HTR-8/SVneo (cell line): ENCODE results near the gene GALNT9.
"Not testable (repeated sequence)": the region's sequence is repeated elsewhere in the genome, so short reads cannot be mapped to it uniquely, and the experiment has no call there.

Experiments
- DNase-seq: peaks from one replicate; pipeline ENCODE4 v3.0.0; 2011; ENCODE audit warnings: low spot score, mixed read lengths; ENCODE audit not compliant: insufficient read length
- FAIRE-seq: peaks from 2 replicates; lab custom pipeline; 2011; peaks lifted over from hg19 to GRCh38; lab: Jason Lieb, UNC

GALNT9 gene

DNA sequence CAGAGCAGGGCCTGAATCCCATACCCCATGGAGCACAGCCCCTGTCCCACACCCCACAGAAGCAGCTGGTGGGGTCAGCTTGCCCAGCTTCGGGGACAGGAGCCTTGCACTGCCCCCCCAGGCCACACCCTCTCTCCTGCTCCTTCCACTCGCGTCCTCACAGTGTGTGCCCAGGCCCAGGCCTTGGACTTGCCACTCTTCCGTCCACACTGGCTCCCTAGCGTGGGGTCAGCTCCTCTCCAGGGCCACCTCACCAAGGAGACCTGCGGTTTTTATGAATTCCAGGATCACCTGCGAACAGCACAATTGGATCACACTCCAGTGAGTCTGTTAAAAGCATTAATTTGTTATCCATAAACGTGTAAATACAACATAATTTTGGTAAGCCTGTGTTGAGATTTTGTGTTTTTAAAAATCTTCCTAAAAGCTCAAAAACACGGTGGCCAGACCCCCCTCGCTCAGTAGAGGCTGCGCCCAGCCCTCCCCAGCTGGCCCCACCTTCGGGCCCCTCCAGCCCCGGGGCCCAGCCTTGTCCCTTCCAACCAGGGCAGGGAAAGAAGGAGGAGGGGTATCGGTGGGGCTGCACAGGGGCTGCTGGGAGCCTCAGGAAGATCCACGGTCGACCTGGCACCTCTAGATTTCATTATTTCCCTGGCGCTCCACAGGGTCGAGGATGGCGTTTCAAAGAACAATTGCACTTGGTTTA, 12.0 kb downstream of the GALNT9 start:
- no peak for FAIRE-seq

DNA sequence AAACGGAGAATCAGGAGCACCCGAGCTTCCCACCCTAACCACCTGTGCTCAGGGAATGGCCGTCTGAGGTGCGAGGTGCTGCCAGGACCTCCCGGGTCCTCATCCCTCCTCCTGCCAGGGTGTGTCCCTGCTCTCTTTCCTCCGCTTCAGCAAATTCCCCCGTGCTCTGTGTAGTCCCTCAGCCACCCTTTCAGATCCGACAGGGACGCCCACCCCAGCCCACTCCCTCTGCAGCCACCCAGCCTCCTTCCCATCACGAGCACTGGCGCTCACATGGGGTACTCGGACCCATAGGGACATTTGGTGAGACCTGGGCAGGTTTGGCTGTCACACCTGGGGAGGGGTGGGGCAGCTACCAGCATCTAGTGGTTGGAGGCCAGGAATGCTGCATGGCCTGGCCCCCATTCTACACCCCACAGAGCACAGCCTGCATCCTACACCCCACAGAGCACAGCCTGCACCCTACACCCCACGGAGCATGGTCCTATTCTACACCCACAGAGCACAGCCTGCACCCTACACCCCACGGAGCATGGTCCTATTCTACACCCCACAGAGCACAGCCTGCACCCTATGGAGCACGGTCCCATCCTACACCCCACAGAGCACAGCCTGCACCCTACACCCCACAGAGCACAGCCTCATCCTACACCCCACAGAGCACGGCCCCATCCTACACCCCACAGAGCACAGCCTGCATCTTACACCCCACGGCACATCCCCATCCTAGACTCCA, 12.7 kb downstream of the GALNT9 start:
- peak; percentile 77 for FAIRE-seq

More for the DNA sequence above, 12.0 kb downstream of the GALNT9 start:
- DNase-seq = no peak

DNA sequence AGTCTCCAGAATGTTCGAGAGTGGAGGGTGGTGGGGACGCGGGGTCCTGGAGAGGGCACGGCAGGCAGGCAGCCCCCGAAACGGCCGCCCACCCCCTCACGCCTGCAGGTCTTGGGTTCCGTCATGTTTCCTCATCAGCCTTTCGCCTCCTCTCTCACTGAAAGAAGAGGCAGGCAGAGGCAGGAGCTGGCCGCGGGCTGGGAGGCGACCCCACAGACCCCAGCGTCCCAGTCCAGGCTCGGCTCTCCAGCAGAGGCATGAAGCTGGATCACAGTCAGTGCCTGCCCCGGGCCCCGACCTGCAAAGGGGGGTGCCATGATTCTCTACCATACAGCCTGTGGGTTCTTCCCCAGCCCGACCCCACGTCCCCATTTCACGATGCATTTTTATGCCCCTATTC, 13.4 kb downstream of the GALNT9 start:
- DNase-seq = no peak
- FAIRE-seq = no peak

More for the DNA sequence above, 12.7 kb downstream of the GALNT9 start:
- DNase-seq = no peak

DNA sequence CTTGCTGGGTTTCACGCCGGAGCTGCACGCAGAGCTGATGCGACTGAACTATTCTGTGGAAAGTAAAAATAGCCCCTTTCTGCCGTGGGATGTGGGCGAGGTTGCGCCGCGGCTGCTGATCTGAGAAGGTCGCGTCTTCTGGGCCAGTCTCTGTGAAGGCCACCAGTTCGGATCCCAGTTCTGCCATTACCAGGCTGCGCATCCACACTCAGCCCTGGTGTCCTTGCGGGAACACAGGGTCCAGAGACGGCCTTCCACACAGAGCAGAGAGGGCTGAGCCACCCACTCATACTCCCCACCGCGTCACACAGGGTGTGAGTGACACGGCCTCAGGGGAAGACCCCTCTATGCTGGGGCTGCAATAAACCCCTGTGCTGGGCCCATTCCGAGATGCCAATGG, 13.9 kb downstream of the GALNT9 start:
- FAIRE-seq = no peak
- DNase-seq = no peak

DNA sequence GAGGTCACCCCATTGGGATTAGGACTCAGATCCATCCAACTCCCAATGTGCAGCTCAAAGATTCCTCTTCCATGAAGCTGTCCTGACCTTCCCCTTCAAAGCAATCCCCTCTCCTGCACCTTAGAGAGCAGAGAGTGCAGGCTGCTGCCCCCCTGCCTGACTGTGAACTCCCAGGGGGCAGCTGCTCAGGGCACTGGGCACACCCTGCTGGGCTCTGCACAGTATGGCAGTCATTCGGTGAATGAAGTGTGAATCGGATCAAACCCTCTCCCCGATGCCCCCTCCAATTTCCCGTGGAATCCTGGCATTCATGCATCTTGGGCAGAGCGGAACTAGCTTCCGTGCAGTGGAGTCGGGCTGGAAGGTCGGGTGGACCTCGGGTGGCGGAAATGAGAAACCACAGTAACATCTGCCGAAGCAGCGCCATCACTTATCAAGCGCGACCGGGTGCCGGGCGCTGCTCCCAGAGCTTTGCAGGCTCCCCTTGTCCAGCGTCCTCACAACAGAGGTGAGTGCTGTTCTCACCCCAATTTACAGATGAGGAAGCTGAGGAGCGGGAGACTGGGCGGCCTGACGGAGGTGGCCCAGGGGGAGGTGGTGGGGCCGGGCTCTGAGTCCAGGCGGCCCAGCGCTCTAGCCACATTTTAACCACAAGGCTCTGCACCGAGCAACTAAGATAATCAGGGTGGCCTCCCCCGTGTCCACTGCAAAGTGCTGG, 14.7 kb downstream of the GALNT9 start:
- DNase-seq = no peak
- no peak for FAIRE-seq

DNA sequence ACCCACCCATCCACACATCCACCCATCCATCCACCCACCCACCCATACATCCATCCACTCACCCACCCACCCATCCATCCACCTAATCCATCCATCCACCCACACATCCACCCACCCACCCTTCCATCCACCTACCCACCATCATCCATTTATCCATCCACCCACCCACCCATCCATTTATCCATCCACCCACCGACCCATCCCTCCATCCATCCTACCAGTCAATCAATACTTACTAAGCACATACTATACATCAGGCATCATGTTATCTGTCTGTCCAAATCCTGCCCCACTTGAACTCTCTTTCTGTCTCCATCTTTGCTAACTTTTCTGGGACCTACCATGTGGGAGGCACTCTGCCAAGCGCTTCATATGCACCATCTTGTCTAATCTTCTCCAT, 15.4 kb downstream of the GALNT9 start:
- DNase-seq = no peak
- no peak for FAIRE-seq

DNA sequence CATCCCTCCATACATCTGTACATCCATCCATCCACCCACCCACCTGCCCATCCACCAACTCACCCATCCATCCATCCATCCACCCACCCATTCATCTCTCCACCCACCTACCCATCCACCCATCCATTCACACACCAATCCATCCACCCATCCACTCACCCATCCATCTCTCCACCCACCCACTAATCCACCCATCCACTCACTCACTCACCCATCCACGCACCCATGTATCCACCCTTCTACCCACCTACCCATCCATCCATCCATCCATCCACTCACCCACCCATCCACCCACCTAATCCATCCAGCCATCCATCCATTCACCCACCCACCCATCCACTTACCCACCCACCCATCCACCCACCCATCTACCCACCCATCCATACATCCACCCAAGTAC, 16.2 kb downstream of the GALNT9 start:
- no peak for FAIRE-seq

DNA sequence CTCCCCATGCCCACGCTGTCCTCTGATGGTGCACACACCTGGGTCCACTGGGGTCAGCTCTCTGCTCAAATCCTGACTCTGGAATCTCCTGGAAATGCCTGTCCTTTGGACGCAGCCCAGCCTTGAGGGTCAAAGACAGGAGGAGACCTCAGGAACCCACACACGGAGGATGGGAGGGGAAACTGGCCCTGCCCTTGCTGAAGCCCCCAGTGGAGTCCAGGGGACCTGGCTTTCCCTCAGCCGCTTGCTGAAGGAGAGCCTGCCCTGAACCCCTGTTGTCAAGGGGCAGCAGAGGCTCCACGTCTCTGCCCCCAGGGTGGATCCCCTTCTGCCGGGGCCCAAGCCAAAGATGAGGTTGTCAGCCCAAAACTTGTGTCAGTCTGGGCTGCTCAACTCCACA, 16.9 kb downstream of the GALNT9 start:
- FAIRE-seq = no peak
- DNase-seq = no peak

More for the DNA sequence above, 16.2 kb downstream of the GALNT9 start:
- DNase-seq = no peak

DNA sequence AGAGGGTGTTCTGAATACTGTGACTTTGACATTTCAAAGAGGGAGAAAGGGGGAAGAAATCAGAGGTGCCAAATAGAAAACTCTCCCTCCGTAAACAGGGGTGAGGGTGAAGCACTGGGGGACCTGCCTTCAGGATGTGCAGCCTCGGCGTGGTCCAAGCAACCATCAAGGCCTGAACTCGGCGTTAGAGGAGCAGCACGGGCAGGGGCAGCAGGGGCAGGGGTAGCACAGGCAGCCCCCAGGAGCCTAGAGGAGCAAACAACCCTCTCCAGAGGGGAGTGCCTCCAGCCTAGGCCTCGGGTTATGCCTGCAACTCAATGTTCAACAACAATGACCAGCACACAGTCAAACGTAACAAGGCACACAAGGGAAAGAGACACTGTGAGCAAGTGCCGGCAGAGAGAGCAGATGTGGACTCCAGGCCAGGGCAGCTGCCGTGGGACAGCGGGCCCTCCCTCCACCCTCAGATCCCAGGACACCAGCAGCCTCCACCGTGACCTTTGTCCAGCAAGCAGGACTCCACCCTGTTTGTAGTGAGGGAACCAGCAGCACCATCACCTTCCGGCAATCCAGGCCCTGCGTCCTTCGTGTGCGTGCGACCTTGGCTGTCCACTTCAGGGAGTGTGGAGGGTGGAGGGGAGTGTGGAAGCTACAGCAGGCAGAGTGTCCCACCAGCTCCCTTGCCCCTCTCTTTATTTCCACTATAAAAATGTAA, 18.0 kb downstream of the GALNT9 start:
- DNase-seq (no peak), FAIRE-seq (no peak)

DNA sequence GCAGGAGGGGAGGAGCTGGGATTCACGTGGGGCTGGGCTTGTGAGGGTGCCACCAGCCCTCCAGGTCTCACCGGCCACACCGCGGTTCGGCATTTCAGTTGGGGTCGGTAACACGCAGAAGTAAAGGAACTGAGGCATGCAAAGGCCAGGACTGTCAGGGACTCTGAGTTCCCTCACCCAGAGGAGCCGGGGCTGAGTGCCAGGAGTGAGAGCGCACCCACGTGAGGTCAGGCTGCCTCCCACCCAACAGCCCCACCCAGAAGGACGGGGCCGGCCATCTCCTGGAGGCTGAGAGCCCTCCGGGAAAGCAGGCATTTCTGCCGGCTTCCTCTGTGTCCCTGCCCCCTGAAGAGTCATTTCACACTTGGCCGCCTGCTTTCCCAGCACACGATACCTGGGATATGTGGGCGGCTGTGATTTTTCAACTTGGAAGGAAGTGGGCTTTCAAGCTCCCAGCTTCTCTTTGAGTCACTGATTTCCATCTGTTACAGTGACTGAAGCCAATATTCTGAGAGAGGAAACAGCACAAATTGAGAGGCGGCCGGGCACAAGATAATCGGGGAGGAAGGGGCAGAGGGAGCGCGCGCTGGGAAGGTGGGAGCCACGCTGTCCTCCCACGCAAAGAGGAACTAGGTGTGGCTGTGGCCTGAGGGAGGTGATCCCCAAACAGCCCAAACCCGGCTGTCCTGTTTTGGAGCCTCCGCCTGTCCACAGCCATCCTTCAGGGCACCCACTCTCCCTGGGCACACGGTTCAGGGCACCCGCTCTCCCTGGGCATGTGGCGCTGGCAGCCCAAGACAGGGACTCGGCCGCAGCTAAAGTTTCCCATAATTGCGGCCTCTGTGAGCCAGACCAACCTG, 19.0 kb downstream of the GALNT9 start:
- DNase-seq (no peak), FAIRE-seq (no peak)

DNA sequence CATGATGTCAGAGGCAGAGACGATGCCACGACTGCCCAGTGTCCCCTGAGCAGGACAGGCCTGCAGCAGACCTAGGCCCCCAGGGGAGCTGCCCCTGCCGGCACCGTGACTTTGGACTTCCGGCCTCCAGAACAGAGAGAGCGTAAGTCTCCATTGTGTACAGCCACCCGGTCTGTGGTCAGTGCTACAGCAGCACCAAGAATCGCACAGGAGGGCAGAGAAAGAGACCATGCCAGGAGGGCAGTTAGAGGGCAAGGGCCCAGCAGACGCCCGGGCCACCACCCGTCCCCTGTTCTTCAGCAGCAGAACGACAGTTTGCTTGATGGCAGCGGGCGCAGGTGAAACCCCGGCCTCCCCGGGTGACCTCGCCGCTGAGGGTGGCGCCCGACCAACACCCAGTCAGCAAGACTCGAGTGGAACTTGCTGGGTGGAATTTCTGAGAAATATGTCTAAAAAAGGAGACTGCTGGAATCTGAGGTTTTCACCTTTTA, 19.7 kb downstream of the GALNT9 start:
- DNase-seq = no peak
- FAIRE-seq = no peak

DNA sequence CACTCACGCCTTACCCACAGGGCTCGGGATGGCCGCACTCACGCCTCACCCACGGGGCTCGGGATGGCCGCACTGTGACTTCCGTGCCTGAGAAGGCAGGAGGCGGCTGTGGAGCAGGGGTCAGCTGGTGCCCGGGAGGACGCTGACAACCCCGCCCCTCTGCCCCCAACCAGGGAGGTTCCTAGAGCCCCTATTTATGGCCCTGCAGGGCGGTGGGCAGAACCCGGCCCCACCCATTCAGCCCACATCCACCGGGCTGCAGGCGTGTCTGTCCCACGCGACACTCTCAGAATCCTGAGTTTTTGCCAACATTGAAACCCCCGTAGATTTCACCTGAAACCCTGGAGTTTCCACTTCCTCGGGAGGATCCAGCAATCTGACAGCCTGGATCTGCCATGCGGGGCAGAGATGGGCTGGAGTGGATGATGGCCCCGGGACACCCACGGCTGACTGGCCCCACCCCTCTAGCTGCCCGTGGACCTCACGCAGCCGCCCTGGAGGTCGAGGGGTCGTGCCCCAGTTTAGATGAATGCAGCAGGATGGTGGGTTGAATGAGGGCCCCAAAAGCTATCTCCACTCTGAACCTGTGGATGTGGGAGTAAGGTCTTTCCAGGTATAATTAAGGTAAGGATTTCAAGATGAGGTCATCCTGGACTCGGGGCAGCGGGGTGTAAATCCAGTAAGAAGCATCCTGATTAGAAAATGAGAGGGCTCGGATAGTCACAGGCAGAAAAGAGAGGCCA, 20.4 kb downstream of the GALNT9 start:
- DNase-seq = no peak
- FAIRE-seq = no peak

DNA sequence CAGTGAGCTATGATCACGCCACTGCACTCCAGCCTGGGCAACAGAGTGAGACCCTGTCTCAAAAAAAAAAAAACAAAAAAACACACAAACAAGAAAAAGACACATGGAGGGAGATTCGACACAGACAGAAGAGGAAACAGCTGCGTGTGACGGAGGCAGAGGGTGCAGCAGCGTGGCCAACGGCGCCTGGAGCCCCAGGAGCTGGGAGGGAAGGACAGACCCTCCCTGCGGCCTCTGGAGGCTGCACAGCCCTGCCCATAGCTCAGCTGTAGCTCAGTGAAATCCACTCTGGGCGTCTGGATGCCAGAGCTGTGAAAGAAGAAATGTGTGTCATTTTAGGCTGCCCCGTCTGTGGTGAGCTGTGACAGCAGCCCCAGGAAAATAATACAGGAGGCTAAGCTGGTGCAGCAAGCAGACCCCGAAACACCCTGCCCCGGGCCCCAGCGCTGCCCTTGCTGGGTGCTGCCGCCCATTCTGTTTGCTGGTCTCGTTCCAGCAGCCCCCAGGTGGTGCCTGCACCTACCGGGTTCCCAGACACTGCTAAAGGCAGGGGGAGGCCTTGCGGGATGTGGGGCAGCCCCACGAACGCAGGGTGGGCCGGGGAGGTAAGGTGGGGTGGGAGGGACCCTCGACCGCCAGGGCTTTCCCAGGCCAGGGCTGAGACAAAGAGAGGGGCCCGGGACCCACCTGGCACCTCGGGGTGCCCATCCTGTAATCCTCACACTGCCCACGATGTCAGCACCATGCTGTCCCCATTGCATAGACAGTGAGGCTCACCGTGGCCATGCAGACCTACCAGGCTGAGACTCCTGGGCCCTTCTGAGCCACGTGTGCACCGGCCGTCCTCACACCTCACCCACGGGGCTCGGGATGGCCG, 21.2 kb downstream of the GALNT9 start:
- DNase-seq = no peak
- FAIRE-seq = no peak

DNA sequence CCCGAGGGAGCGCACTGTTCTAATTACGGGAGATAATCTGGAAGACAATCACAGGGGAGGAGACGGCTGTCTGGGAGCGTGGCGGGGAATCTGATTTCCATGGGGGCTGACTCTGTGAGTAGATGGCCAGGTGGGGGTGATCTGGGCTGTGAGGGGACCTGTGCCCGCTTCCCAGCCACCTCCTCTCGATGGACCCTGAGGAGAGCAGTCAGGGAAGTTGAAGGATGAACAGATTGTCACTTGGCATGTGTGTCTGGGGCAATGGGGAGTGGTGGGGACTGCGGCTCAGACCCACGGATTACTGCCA, 22.6 kb downstream of the GALNT9 start:
- DNase-seq (no peak), FAIRE-seq (no peak)

DNA sequence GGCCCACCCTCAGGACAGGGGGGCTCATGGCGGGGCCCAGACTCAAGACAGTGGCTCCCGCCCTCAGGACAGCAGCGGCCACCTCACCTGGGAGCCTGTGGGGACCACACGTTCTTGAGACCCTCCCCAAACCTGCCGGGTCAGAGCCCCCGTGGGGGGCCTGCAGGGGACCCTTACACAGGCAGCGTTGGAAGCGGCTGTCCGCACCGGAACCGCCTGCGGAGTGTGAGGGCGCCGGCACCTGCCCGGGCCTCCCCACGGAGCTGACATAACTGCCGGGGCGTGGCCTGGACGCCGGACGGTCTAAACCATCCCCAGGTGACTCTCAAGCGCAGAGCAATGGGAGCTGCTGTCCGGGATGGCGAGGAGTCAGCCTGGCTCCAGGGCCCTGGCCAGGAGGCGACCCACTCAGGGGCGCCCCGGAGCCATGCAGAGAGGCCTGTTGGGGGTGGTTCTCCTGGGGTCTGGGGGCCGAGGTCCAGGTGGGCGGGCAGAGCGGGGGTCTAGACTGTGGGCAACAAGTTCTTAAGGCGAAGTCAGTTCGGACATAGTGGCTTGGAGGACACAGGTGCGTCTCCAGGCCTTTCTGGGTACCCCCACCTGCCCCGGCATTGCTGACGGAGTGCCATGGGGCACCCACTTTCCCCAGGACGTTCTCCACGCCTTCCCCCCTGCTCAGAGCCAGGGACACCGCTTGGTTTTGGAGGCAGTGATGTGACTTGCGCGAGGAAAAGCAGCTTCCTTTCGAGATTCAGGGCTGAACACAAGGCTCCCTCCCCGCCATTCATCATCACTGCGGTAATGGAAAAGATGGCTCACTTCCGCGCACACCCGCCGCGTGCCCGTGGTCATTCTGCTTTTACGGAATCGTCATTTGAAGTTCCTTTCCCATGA, 23.2 kb downstream of the GALNT9 start:
- DNase-seq = no peak
- FAIRE-seq = no peak

DNA sequence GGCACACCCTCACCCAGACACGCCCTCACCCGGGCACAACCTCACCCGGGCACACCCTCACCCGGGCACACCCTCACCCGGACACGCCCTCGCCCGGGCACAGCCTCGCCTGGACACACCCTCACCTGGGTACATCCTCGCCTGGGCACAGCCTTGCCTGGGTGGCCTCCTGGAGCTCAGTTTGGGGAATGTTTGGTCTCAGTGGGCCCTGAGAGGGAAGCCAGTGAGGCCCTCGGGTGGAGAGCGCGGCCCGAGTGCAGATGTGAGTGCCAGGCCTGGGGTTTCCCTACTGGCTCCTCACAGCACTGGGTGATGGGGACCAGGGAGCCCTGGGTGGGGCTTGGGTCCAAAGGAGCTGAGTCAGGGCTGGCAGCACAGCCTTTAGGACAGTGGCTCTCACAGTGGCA, 23.8 kb downstream of the GALNT9 start:
- FAIRE-seq = no peak
- DNase-seq = no peak

DNA sequence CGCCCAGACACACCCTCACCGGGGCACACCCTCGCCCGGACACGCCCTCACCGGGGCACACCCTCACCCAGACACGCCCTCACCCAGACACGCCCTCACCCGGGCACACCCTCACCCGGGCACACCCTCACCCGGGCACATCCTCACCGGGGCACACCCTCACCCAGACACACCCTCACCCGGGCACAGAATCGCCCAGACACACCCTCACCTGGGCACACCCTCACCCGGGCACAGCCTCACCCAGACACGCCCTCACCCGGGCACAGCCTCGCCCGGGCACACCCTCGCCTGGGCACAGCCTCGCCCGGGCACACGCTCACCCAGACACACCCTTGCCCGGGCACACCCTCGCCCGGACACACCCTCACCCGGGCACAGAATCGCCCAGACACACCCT, 24.5 kb downstream of the GALNT9 start:
- FAIRE-seq = not testable (repeated sequence)

More for the DNA sequence above, 24.5 kb downstream of the GALNT9 start:
- not testable (repeated sequence) for DNase-seq
